ENCODE measurements around the gene PPARD.
"Not testable (repeated sequence)": the region's sequence is repeated elsewhere in the genome, so short reads cannot be mapped to it uniquely, and the experiment has no call there.

PPARD gene

GRCh38 chr6:35342258-35343091 is at the start of gene PPARD:
PPARD (plus strand) TSS chr6:35342558; CDS start chr6:35411088, 68,530 bp downstream.
- in situ Hi-C loops (cut with MboI; ENCODE audit: low sequenced_read_pairs): loop anchor here (10.0 kb wide), 1 partner anchor 102 kb away; no protein-coding TSS in a partner anchor

GRCh38 chr6:35293681-35294080 is 48.7 kb upstream of the PPARD start:
- in situ Hi-C loops (cut with MboI; ENCODE audit: low sequenced_read_pairs): loop anchor here (25.0 kb wide), 1 partner anchor 444 kb away; the partner anchor contains the start of gene ARMC12

GRCh38 chr6:35294308-35294945 is 47.9 kb upstream of the PPARD start:
- in situ Hi-C loops (cut with MboI; ENCODE audit: low sequenced_read_pairs): loop anchor here (25.0 kb wide), 1 partner anchor 443 kb away; the partner anchor contains the start of gene ARMC12

GRCh38 chr6:35295036-35295435 is 47.3 kb upstream of the PPARD start:
- in situ Hi-C loops (cut with MboI; ENCODE audit: low sequenced_read_pairs): loop anchor here (25.0 kb wide), 1 partner anchor 442 kb away; the partner anchor contains the start of gene ARMC12

- in situ Hi-C loops (cut with MboI; ENCODE audit: low sequenced_read_pairs): loop anchor here (25.0 kb wide), 1 partner anchor 442 kb away; the partner anchor contains the start of gene ARMC12
Observed at GRCh38 chr6:35295521-35296315, 46.6 kb upstream of the PPARD start.

GRCh38 chr6:35296931-35297600 is 45.3 kb upstream of the PPARD start:
- in situ Hi-C loops (cut with MboI; ENCODE audit: low sequenced_read_pairs): loop anchor here (25.0 kb wide), 1 partner anchor 440 kb away; the partner anchor contains the start of gene ARMC12

- in situ Hi-C loops (cut with MboI; ENCODE audit: low sequenced_read_pairs): loop anchor here (25.0 kb wide), 1 partner anchor 439 kb away; the partner anchor contains the start of gene ARMC12
Observed at GRCh38 chr6:35297601-35298481, 44.5 kb upstream of the PPARD start, which contains the start of gene DEF6. DEF6 (plus strand) TSS chr6:35297818; CDS start chr6:35297857, 39 bp downstream.

GRCh38 chr6:35298625-35299140 is 43.7 kb upstream of the PPARD start:
- in situ Hi-C loops (cut with MboI; ENCODE audit: low sequenced_read_pairs): loop anchor here (25.0 kb wide), 1 partner anchor 439 kb away; the partner anchor contains the start of gene ARMC12

GRCh38 chr6:35299674-35300073 is 42.7 kb upstream of the PPARD start:
- in situ Hi-C loops (cut with MboI; ENCODE audit: low sequenced_read_pairs): loop anchor here (25.0 kb wide), 1 partner anchor 438 kb away; the partner anchor contains the start of gene ARMC12

GRCh38 chr6:35300848-35301247 is 41.5 kb upstream of the PPARD start:
- in situ Hi-C loops (cut with MboI; ENCODE audit: low sequenced_read_pairs): no loop called here

GRCh38 chr6:35302604-35303241 is 39.6 kb upstream of the PPARD start:
- in situ Hi-C loops (cut with MboI; ENCODE audit: low sequenced_read_pairs): no loop called here

- in situ Hi-C loops (cut with MboI; ENCODE audit: low sequenced_read_pairs): no loop called here
Observed at GRCh38 chr6:35304299-35304698, 38.1 kb upstream of the PPARD start.

- in situ Hi-C loops (cut with MboI; ENCODE audit: low sequenced_read_pairs): no loop called here
Observed at GRCh38 chr6:35305117-35305516, 37.2 kb upstream of the PPARD start.

GRCh38 chr6:35307138-35307537 is 35.2 kb upstream of the PPARD start:
- in situ Hi-C loops (cut with MboI; ENCODE audit: low sequenced_read_pairs): not testable (repeated sequence)

GRCh38 chr6:35308543-35308942 is 33.8 kb upstream of the PPARD start:
- in situ Hi-C loops (cut with MboI; ENCODE audit: low sequenced_read_pairs): not testable (repeated sequence)

- in situ Hi-C loops (cut with MboI; ENCODE audit: low sequenced_read_pairs): no loop called here
Observed at GRCh38 chr6:35309611-35310264, 32.6 kb upstream of the PPARD start.

GRCh38 chr6:35310265-35310831 is 32.0 kb upstream of the PPARD start:
- in situ Hi-C loops (cut with MboI; ENCODE audit: low sequenced_read_pairs): no loop called here

All from HL-60/S4 treated with retinoic acid at 250 ng/mL for 4 days and 3 days (cell line).